Neuronal stem cell (in vitro differentiated cells): ENCODE measurements around the gene CAB39.

Experiments used
- DNase-seq: peaks from one replicate; pipeline ENCODE4 v3.0.0-alpha.2; 2013; ENCODE audit warnings: low spot score
- H2AFZ ChIP-seq: one replicate; pipeline ENCODE4 v1.6.1; 2013; ENCODE audit warnings: mild to moderate bottlenecking, low read length, inconsistent platforms
- H2AK5ac ChIP-seq: 2 replicates; pipeline ENCODE4 v1.6.1; 2013; ENCODE audit warnings: low read depth, mild to moderate bottlenecking, inconsistent platforms, low read length, moderate library complexity, mixed read lengths
- H2BK120ac ChIP-seq: 2 replicates; pipeline ENCODE4 v1.6.1; 2013; ENCODE audit warnings: low read depth, mild to moderate bottlenecking, inconsistent platforms, low read length, moderate library complexity, mixed read lengths
- H2BK12ac ChIP-seq: one replicate; pipeline ENCODE4 v1.6.1; 2013; ENCODE audit warnings: low read length, inconsistent platforms
- H2BK15ac ChIP-seq: 2 replicates; pipeline ENCODE4 v1.6.1; 2013; ENCODE audit warnings: mild to moderate bottlenecking, low read length, inconsistent platforms, mixed read lengths
- H2BK5ac ChIP-seq: one replicate; pipeline ENCODE4 v1.6.1; 2013; ENCODE audit warnings: inconsistent platforms, mild to moderate bottlenecking, low read length, moderate library complexity
- H3K14ac ChIP-seq: one replicate; pipeline ENCODE4 v1.6.1; 2013; ENCODE audit warnings: low read length, inconsistent platforms
- H3K18ac ChIP-seq: 2 replicates; pipeline ENCODE4 v1.6.1; 2013; ENCODE audit warnings: low read length, inconsistent platforms
- H3K23ac ChIP-seq: 2 replicates; pipeline ENCODE4 v1.6.1; 2013; ENCODE audit warnings: low read depth, mild to moderate bottlenecking, mixed read lengths, low read length, inconsistent platforms; ENCODE audit not compliant: poor library complexity
- H3K27ac ChIP-seq: replicated peaks from 3 replicates; pipeline ENCODE4 v1.5.1; 2013; ENCODE audit warnings: low read length, inconsistent platforms
- H3K27me3 ChIP-seq, 3 experiments: 2 replicates each; pipeline ENCODE4 v1.6.1; 2013; ENCODE audit warnings: low read length in 3 of 3, mild to moderate bottlenecking in 2 of 3, inconsistent platforms in 1 of 3, low read depth in 1 of 3, mixed read lengths in 1 of 3, moderate library complexity in 1 of 3; ENCODE audit not compliant: control insufficient read depth in 3 of 3, insufficient read depth in 3 of 3
- H3K36me3 ChIP-seq, 2 donors: replicated peaks in 1 of 2; 2 replicates each; pipeline ENCODE4 v1.6.1; 2013; ENCODE audit warnings: low read length in 2 of 2; ENCODE audit not compliant: control insufficient read depth in 2 of 2, insufficient read depth in 2 of 2
- H3K4ac ChIP-seq: 2 replicates; pipeline ENCODE4 v1.6.1; 2013; ENCODE audit warnings: inconsistent platforms, mild to moderate bottlenecking, low read length, moderate library complexity
- H3K4me1 ChIP-seq, 2 donors: 1 replicate in 1 of 2; 2 replicates in 1 of 2; pipeline ENCODE4 v1.6.1; 2013; ENCODE audit warnings: low read length in 2 of 2, low read depth in 1 of 2; ENCODE audit not compliant: control insufficient read depth in 2 of 2, insufficient read depth in 1 of 2
- H3K4me2 ChIP-seq: one replicate; pipeline ENCODE4 v1.6.1; 2013; ENCODE audit warnings: mild to moderate bottlenecking, low read length, inconsistent platforms; ENCODE audit not compliant: insufficient read depth, poor library complexity, severe bottlenecking
- H3K4me3 ChIP-seq, 2 donors: 2 replicates each; pipeline ENCODE4 v1.5.1; 2013; ENCODE audit warnings: low read length in 2 of 2, mild to moderate bottlenecking in 2 of 2, inconsistent platforms in 1 of 2, moderate library complexity in 1 of 2
- H3K79me1 ChIP-seq: one replicate; pipeline ENCODE4 v1.6.1; 2013; ENCODE audit warnings: low read depth, mild to moderate bottlenecking, inconsistent platforms, low read length, moderate library complexity
- H3K9ac ChIP-seq: one replicate; pipeline ENCODE4 v1.6.1; 2013; ENCODE audit warnings: mild to moderate bottlenecking, low read depth, low read length, inconsistent platforms; ENCODE audit not compliant: poor library complexity
- H3K9me3 ChIP-seq, 2 donors: replicated peaks in 1 of 2; 2 replicates each; pipeline versions ENCODE3 to v1.6.1; 2013; ENCODE audit warnings: low read length in 2 of 2, mild to moderate bottlenecking in 2 of 2, inconsistent platforms in 1 of 2, low read depth in 1 of 2, mixed read lengths in 1 of 2, moderate library complexity in 1 of 2; ENCODE audit not compliant: control insufficient read depth in 2 of 2, insufficient read depth in 1 of 2
- H4K8ac ChIP-seq: one replicate; pipeline ENCODE4 v1.6.1; 2013; ENCODE audit warnings: low read depth, mild to moderate bottlenecking, inconsistent platforms, low read length, moderate library complexity
- H4K91ac ChIP-seq: one replicate; pipeline ENCODE4 v1.6.1; 2013; ENCODE audit warnings: low read length, low read depth, mild to moderate bottlenecking, inconsistent platforms; ENCODE audit not compliant: poor library complexity
- WGBS, 2 donors: extraction: QIAGEN DNeasy Blood & Tissue Kit; methylation state at CpG; one replicate each; pipeline ENCODE4 v1.1.7; 2013; ENCODE audit warnings: missing lambda C conversion rate in 2 of 2, mixed read lengths in 1 of 2; ENCODE audit not compliant: insufficient read length in 2 of 2, insufficient replicate concordance in 1 of 2; ENCODE audit errors: extremely low coverage in 2 of 2; 5-methylcytosine and 5-hydroxymethylcytosine counted together

The CAB39 gene

DNA sequence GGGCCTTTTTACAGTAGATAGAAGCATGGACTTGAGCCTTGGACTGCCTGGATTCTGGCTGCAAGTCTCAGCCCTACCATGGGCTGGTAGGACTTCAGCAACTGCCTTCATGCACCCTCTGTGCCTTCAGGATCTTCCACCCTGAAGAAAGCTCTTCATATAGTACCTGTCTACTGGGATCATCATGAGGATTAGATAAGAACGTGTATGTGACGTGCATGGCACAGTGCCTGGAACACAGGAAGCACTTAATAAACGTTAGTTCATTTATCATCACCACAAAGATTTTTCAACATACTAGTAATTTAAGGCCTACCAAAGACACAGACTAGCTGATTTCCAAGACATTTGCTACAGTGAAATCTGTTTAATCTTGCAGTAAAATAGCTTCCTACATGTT is 98.9 kb downstream of the CAB39 start:
- H3K9me3 ChIP-seq: no peaks in the 10 kb centered on the region
- no peak for DNase-seq
- H2AFZ ChIP-seq: no peak overlapping the region
- no peak overlapping the region for H3K4me2 ChIP-seq
- no peak overlapping the region for H2BK5ac ChIP-seq
- peaks cover 11 to 52% of the 10 kb centered on the region in 2 donors for H3K36me3 ChIP-seq
- H3K27me3 ChIP-seq: no peaks in the 10 kb centered on the region
- H3K4me3 ChIP-seq: no peak overlapping the region
- H3K79me1 ChIP-seq: no peaks in the 10 kb centered on the region
- H4K8ac ChIP-seq: no peak overlapping the region
- H2BK12ac ChIP-seq: no peak overlapping the region
- no peak overlapping the region for H3K23ac ChIP-seq
- no peak overlapping the region for H2BK120ac ChIP-seq
- no peak overlapping the region for H4K91ac ChIP-seq
- H3K9ac ChIP-seq: no peak overlapping the region
- H3K4ac ChIP-seq: no peak overlapping the region
- H3K18ac ChIP-seq: no peak overlapping the region
- no CpG with 5 or more reads among the region's 3 CpGs for WGBS, 2 donors
- H3K4me1 ChIP-seq: no peaks in the 10 kb centered on the region
- no peak overlapping the region for H2AK5ac ChIP-seq
- no peak overlapping the region for H2BK15ac ChIP-seq
- no peak overlapping the region for H3K27ac ChIP-seq
- H3K14ac ChIP-seq: no peak overlapping the region

DNA sequence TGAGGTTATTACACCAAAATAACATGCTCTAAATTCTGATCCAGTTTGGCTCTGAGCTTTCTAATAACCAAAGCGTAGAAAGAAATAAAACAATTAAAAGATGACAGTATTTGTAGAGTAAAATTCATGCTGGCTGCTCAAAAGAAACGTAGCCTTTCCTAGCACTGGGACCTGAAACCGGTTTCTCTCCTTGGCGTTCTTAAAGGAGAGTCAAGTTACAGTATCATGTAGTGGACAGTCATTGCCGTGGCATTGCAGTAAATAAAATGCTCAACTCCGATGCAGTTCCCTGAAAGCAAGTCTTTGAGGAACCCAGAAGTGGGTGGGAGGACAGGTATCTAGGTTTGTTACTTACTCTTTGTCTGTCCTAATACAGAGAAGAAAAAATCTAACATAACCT is 99.4 kb downstream of the CAB39 start:
- Histone ChIP-seq H2BK120ac (no peak overlapping the region), H3K27ac (no peak overlapping the region), H3K4me3 (no peak overlapping the region), H3K4me1 (no peaks in the 10 kb centered on the region), H3K27me3 (no peaks in the 10 kb centered on the region), H3K79me1 (no peaks in the 10 kb centered on the region), H2AK5ac (no peak overlapping the region), H4K8ac (no peak overlapping the region), H3K4me2 (no peak overlapping the region), H3K36me3 (peaks cover 12 to 54% of the 10 kb centered on the region in 2 donors), H3K23ac (no peak overlapping the region), H2AFZ (no peak overlapping the region), H2BK12ac (no peak overlapping the region), H3K4ac (no peak overlapping the region), H2BK5ac (no peak overlapping the region), H3K18ac (no peak overlapping the region), H3K9ac (no peak overlapping the region), H3K9me3 (no peaks in the 10 kb centered on the region), H2BK15ac (no peak overlapping the region), H3K14ac (no peak overlapping the region), H4K91ac (no peak overlapping the region)
- no peak for DNase-seq
- no CpG with 5 or more reads among the region's 6 CpGs for WGBS, 2 donors

DNA sequence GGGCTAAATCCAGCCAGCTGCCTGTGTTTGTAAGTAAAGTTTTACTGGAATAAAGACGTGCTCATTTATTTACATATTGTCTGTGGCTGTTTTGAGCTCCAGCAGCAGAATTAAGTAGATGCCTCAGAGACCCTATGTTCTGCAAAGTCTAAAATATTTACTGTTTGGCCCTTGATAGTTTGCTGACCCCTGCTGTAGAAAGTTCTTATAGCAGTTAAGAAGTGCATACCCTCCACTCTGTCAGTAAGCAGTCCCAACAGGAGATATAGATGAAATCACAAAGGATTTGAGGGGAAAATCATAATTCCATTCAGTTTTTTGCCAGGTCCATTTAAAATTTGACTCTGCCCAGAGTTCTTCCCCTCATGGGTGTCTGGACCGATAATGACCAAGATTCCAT is 102.0 kb downstream of the CAB39 start:
- H3K27ac ChIP-seq: no peak overlapping the region
- H4K8ac ChIP-seq: no peak overlapping the region
- no peak overlapping the region for H3K4me2 ChIP-seq
- H2BK15ac ChIP-seq: no peak overlapping the region
- H3K4ac ChIP-seq: no peak overlapping the region
- H2BK5ac ChIP-seq: no peak overlapping the region
- H3K4me3 ChIP-seq: no peak overlapping the region
- no peak overlapping the region for H2AK5ac ChIP-seq
- H3K23ac ChIP-seq: no peak overlapping the region
- H3K79me1 ChIP-seq: no peaks in the 10 kb centered on the region
- H3K9ac ChIP-seq: no peak overlapping the region
- no peaks in the 10 kb centered on the region for H3K9me3 ChIP-seq
- no peak overlapping the region for H4K91ac ChIP-seq
- no CpG with 5 or more reads among the region's 2 CpGs for WGBS, 2 donors
- no peak overlapping the region for H2AFZ ChIP-seq
- H3K18ac ChIP-seq: no peak overlapping the region
- no peak overlapping the region for H2BK12ac ChIP-seq
- peaks cover 18 to 67% of the 10 kb centered on the region in 2 donors for H3K36me3 ChIP-seq
- no peak overlapping the region for H3K14ac ChIP-seq
- H2BK120ac ChIP-seq: no peak overlapping the region
- H3K4me1 ChIP-seq: no peaks in the 10 kb centered on the region
- no peaks in the 10 kb centered on the region for H3K27me3 ChIP-seq
- DNase-seq: no peak

DNA sequence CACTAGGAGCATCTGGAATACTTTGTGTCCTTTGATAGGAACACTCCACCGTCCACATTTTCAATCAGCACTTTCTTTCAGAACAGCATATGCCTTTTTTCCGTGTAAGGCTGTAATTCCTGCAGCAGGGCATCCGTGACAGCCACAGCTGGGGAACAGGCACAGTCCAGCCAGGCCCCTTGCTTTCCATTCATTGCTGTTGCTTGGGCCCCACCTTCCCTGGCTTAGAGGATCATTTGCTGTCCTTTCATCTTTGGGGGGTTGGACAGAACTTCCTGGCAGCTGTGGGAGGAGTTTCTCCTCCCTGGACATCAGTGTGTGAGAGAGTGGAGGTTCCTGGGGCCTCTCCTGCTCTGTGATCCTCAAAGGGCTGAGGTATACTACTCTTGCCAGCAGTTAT is 102.4 kb downstream of the CAB39 start:
- no CpG with 5 or more reads among the region's 3 CpGs for WGBS, 2 donors
- no peak overlapping the region for H3K27ac ChIP-seq
- no peak for DNase-seq

More for the DNA sequence above, 102.4 kb downstream of the CAB39 start:
- Histone ChIP-seq H2BK5ac (no peak overlapping the region), H3K36me3 (peaks cover 18 to 70% of the 10 kb centered on the region in 2 donors), H3K79me1 (no peaks in the 10 kb centered on the region), H2AFZ (no peak overlapping the region), H3K27me3 (no peaks in the 10 kb centered on the region), H2BK15ac (no peak overlapping the region), H4K8ac (no peak overlapping the region), H3K9ac (no peak overlapping the region), H3K4me2 (no peak overlapping the region), H2AK5ac (no peak overlapping the region), H3K18ac (no peak overlapping the region), H2BK12ac (no peak overlapping the region), H4K91ac (no peak overlapping the region), H3K4me3 (no peak overlapping the region), H2BK120ac (no peak overlapping the region), H3K4me1 (no peaks in the 10 kb centered on the region), H3K14ac (no peak overlapping the region), H3K4ac (no peak overlapping the region), H3K9me3 (no peaks in the 10 kb centered on the region), H3K23ac (no peak overlapping the region)
